H1 (cell line): ENCODE data around the gene ADAMTS17. TPM values are rescaled to one million over a fixed set of nuclear protein-coding genes. Genes with fewer than 3 reads are reported as not detected.

Experiments
- CTCF ChIA-PET: fragments of 300-600 bp; sonication (Branson Sonifier 250); formaldehyde crosslinking; loops from one replicate; lab custom pipeline; 2021; ENCODE audit not compliant: partially characterized antibody; lab: Charles Lee
- POLR2A ChIA-PET: fragments of 300-600 bp; sonication (Branson Sonifier 250); formaldehyde crosslinking; loops from one replicate; lab custom pipeline; 2021; ENCODE audit warnings: inconsistent platforms; ENCODE audit not compliant: partially characterized antibody; lab: Charles Lee
- DNase-seq, 2 experiments: peaks; one replicate each; pipeline versions ENCODE4 v3.0.0 to v3.0.0-alpha.2; 2010 to 2022; ENCODE audit warnings: low spot score in 2 of 2, low read depth in 1 of 2, mixed read lengths in 1 of 2
- FAIRE-seq: peaks from 2 replicates; lab custom pipeline; 2011; peaks lifted over from hg19 to GRCh38; lab: Jason Lieb, UNC
- H2AFZ ChIP-seq: 2 replicates; pipeline ENCODE4 v1.8.1; 2012; ENCODE audit warnings: low read length, inconsistent platforms
- H2AK5ac ChIP-seq: 2 replicates; pipeline ENCODE4 v1.6.1; 2013; ENCODE audit warnings: low read depth, low read length
- H2BK120ac ChIP-seq: replicated peaks from 2 replicates; pipeline ENCODE3; 2013; ENCODE audit warnings: low read depth, low read length, inconsistent platforms
- H2BK12ac ChIP-seq: 2 replicates; pipeline ENCODE4 v1.6.1; 2013; ENCODE audit warnings: low read depth, low read length
- H2BK15ac ChIP-seq: 2 replicates; pipeline ENCODE4 v1.6.1; 2013; ENCODE audit warnings: low read length
- H2BK20ac ChIP-seq: 2 replicates; pipeline ENCODE4 v1.6.1; 2013; ENCODE audit warnings: low read length
- H2BK5ac ChIP-seq: 2 replicates; pipeline ENCODE4 v1.6.1; 2013; ENCODE audit warnings: low read depth, low read length
- H3K14ac ChIP-seq: 2 replicates; pipeline ENCODE4 v1.6.1; 2013; ENCODE audit warnings: inconsistent platforms; ENCODE audit not compliant: insufficient read length
- H3K18ac ChIP-seq: 2 replicates; pipeline ENCODE4 v1.6.1; 2013; ENCODE audit warnings: low read length; ENCODE audit errors: extremely low read depth
- H3K23ac ChIP-seq: 2 replicates; pipeline ENCODE4 v1.6.1; 2013; ENCODE audit warnings: inconsistent platforms; ENCODE audit not compliant: insufficient read length
- H3K23me2 ChIP-seq: 2 replicates; pipeline ENCODE4 v1.6.1; 2013; ENCODE audit warnings: low read depth, low read length
- H3K27ac ChIP-seq: 2 replicates; pipeline ENCODE4 v1.6.1; 2011; ENCODE audit warnings: low read depth, low read length, inconsistent platforms
- H3K27me3 ChIP-seq, 4 experiments: replicated peaks in 1 of 4; 1 replicate in 1 of 4; 2 replicates in 3 of 4; pipeline versions ENCODE4 v1.6.1 to v1.8.1; 2011 to 2013; ENCODE audit warnings: low read length in 3 of 4, mild to moderate bottlenecking in 3 of 4, inconsistent platforms in 2 of 4, mixed read lengths in 2 of 4, moderate library complexity in 1 of 4; ENCODE audit not compliant: control insufficient read depth in 3 of 4, insufficient read depth in 3 of 4; ENCODE audit errors: extremely low read depth in 1 of 4
- H3K36me3 ChIP-seq, 4 experiments: 2 replicates each; pipeline versions ENCODE4 v1.6.1 to v1.8.1; 2011 to 2013; ENCODE audit warnings: mild to moderate bottlenecking in 4 of 4, low read length in 3 of 4, moderate library complexity in 2 of 4, control low read depth in 1 of 4, inconsistent platforms in 1 of 4; ENCODE audit not compliant: insufficient read depth in 4 of 4, control insufficient read depth in 2 of 4
- H3K4ac ChIP-seq: replicated peaks from 2 replicates; pipeline ENCODE3; 2013; ENCODE audit warnings: low read length, low read depth, mixed read lengths, inconsistent platforms; ENCODE audit not compliant: insufficient read length
- H3K4me1 ChIP-seq, 4 experiments: replicated peaks in 1 of 4; 1 replicate in 1 of 4; 2 replicates in 3 of 4; pipeline versions ENCODE4 v1.6.1 to v1.8.1; 2011 to 2013; ENCODE audit warnings: low read length in 3 of 4, inconsistent platforms in 2 of 4, mixed read lengths in 1 of 4; ENCODE audit not compliant: insufficient read depth in 4 of 4, control insufficient read depth in 3 of 4
- H3K4me2 ChIP-seq, 2 experiments: 2 replicates each; pipeline versions ENCODE4 v1.6.1 to v1.8.1; 2011 to 2013; ENCODE audit warnings: low read depth in 2 of 2, low read length in 2 of 2, control low read depth in 1 of 2, inconsistent platforms in 1 of 2, mild to moderate bottlenecking in 1 of 2; ENCODE audit not compliant: insufficient read depth in 1 of 2
- H3K4me3 ChIP-seq, 4 experiments: fragments of 200-600, 300-600 bp in 1 of 4; sonication (generic), shearing (Covaris generic), sonication (Bioruptor Twin) in 1 of 4; 2 replicates each; pipeline versions ENCODE4 v1.5.1 to v1.8.1; 2011 to 2016; ENCODE audit warnings: low read length in 4 of 4, low read depth in 3 of 4, control low read depth in 2 of 4, inconsistent platforms in 2 of 4, mild to moderate bottlenecking in 2 of 4, mixed read lengths in 1 of 4, moderate library complexity in 1 of 4; ENCODE audit not compliant: insufficient read depth in 2 of 4; ENCODE audit errors: extremely low read depth in 1 of 4
- H3K56ac ChIP-seq: replicated peaks from 2 replicates; pipeline ENCODE3; 2013; ENCODE audit warnings: low read depth, mild to moderate bottlenecking, mixed read lengths, low read length, inconsistent platforms; ENCODE audit not compliant: insufficient read length
- H3K79me1 ChIP-seq: 2 replicates; pipeline ENCODE4 v1.6.1; 2013; ENCODE audit warnings: low read depth, low read length, control low read depth
- H3K79me2 ChIP-seq, 2 experiments: 2 replicates each; pipeline versions ENCODE4 v1.6.1 to v1.8.1; 2012 to 2013; ENCODE audit warnings: low read length in 2 of 2, mild to moderate bottlenecking in 2 of 2, inconsistent platforms in 1 of 2; ENCODE audit not compliant: insufficient read depth in 2 of 2, control insufficient read depth in 1 of 2
- H3K9ac ChIP-seq, 4 experiments: replicated peaks in 1 of 4; 1 replicate in 1 of 4; 2 replicates in 3 of 4; pipeline versions ENCODE4 v1.6.1 to v1.8.1; 2011 to 2013; ENCODE audit warnings: low read depth in 3 of 4, low read length in 3 of 4, control low read depth in 2 of 4, mild to moderate bottlenecking in 2 of 4, moderate library complexity in 2 of 4, inconsistent platforms in 1 of 4; ENCODE audit errors: extremely low read depth in 1 of 4
- H3K9me3 ChIP-seq, 2 experiments: 2 replicates each; pipeline versions ENCODE4 v1.6.1 to v1.8.1; 2012 to 2013; ENCODE audit warnings: mild to moderate bottlenecking in 2 of 2, moderate library complexity in 2 of 2, control low read depth in 1 of 2, inconsistent platforms in 1 of 2, low read depth in 1 of 2, low read length in 1 of 2, mixed read lengths in 1 of 2; ENCODE audit not compliant: insufficient read depth in 2 of 2
- H4K20me1 ChIP-seq, 2 experiments: replicated peaks in 1 of 2; 2 replicates each; pipeline versions ENCODE3 to v1.8.1; 2011 to 2013; ENCODE audit warnings: inconsistent platforms in 2 of 2, low read length in 2 of 2, mild to moderate bottlenecking in 1 of 2; ENCODE audit not compliant: insufficient read depth in 2 of 2, control insufficient read depth in 1 of 2
- H4K5ac ChIP-seq: 2 replicates; pipeline ENCODE4 v1.6.1; 2013; ENCODE audit warnings: low read length, low read depth, mixed read lengths, inconsistent platforms; ENCODE audit not compliant: insufficient read length
- H4K8ac ChIP-seq: 2 replicates; pipeline ENCODE4 v1.8.0; 2013; ENCODE audit warnings: mild to moderate bottlenecking, moderate library complexity, low read length, inconsistent platforms; ENCODE audit not compliant: insufficient read depth; ENCODE audit errors: extremely low read depth
- H4K91ac ChIP-seq: replicated peaks from 2 replicates; pipeline ENCODE3; 2013; ENCODE audit warnings: low read length, mixed read lengths, inconsistent platforms; ENCODE audit not compliant: insufficient read length
- ASH2L ChIP-seq: fragments of 200-600, 300-600 bp; sonication (generic); IDR thresholded peaks from one replicate; pipeline ENCODE4 v1.7.1; 2017; ENCODE audit warnings: low read length
- SAP30 ChIP-seq: fragments of 300-600 bp; sonication (generic); IDR thresholded peaks from 2 replicates; pipeline ENCODE4 v1.7.1; 2012; ENCODE audit warnings: low read length, moderate library complexity, mild to moderate bottlenecking, inconsistent platforms; ENCODE audit not compliant: insufficient read depth, insufficient replicate concordance
- TAF7 ChIP-seq: optimal IDR thresholded peaks from 2 replicates; pipeline ENCODE3; 2011; ENCODE audit warnings: low read depth, mild to moderate bottlenecking, inconsistent platforms, low read length, moderate library complexity, borderline replicate concordance
- WGBS, 2 experiments: shearing (Covaris generic) in 1 of 2; methylation state at CpG; one replicate each; pipeline versions ENCODE4 v1.1.6 to v1.1.7; 2013 to 2015; ENCODE audit warnings: low lambda C conversion rate in 2 of 2, mixed read lengths in 2 of 2, inconsistent platforms in 1 of 2, low coverage in 1 of 2, missing lambda C conversion rate in 1 of 2; ENCODE audit not compliant: insufficient replicate concordance in 2 of 2, insufficient coverage in 1 of 2, insufficient read length in 1 of 2; ENCODE audit errors: extremely low coverage in 1 of 2, missing lambda C conversion rate in 1 of 2; 5-methylcytosine and 5-hydroxymethylcytosine counted together
- polyA plus RNA-seq, 7 experiments: library from polyadenylated mRNA; depleted of rRNA in 3 of 7; stranded (reverse) in 5 of 7; unstranded in 2 of 7; fragments of >200 nt in 5 of 7; fragments of 200-250 nt in 2 of 7; gene quantifications; 1 replicate in 5 of 7; 2 replicates in 1 of 7; 4 replicates in 1 of 7; pipeline versions ENCODE4 v1.2.1 to v1.2.3, GENCODE V29; 2011 to 2013; ENCODE audit warnings: missing spikeins in 2 of 7, mixed read lengths in 2 of 7
- total RNA-seq: library from RNA; stranded (reverse); fragmentation: NEBNext Ultra II Directional; extraction: Animal tissue kit (Norgen Biotek cat#: 25700); gene quantifications from 2 replicates; pipeline ENCODE4 v1.2.1, GENCODE V29; 2021
- TF ChIP-seq, protein P1 (sequence below): IDR thresholded peaks from 2 replicates; pipeline ENCODE4 v1.6.1; 2012; ENCODE audit warnings: inconsistent platforms

Gene ADAMTS17
- total and polyA plus RNA-seq, 2 of the 8 experiments (the other 6 are each of a cell fraction or from before 2014, with no cell fraction given), result 0.51 to 1.7 TPM

DNA sequence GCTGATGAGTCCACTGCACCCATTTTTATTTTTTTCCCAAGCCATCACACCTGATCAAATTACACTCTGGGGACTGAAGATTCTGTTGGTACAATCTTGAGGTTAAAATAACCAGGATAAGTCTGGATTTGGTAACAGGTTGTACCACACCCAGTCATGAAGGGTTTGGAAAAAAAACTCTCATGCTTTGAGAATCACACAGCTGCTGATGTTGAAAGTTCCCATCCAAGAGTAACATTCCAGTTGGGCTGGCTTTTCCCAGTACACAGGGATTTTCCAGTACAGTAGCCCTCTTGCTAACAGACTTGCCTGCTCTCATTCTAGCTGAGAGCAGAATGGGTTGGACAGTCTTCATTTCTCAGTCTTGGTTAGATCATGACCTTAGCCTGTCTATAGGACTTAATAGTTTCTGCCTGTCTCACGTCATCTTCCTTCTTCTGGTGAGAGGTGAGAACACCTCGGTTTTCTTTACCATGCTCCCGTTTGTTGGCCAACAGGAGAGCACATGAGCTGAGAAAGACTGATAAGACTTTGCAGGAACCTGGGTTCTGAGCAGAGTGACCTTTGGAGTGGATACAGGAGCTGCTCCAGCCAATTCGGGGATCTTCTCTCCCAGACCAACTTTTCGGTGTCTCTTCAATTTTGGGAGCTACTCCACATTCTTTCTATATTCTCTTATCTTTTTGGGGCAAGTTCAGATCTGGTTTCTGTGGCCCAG lies 308.5 kb downstream of the ADAMTS17 start:
- DNase-seq, result no peak
- Histone ChIP-seq H3K4ac (no peak overlapping the region), H3K4me1 (no peaks in the 10 kb centered on the region), H3K9me3 (no peaks in the 10 kb centered on the region), H4K91ac (no peak overlapping the region), H4K20me1 (no peaks in the 10 kb centered on the region), H4K8ac (no peak overlapping the region), H2BK20ac (no peak overlapping the region), H3K56ac (no peak overlapping the region), H2BK120ac (no peak overlapping the region), H2BK15ac (no peak overlapping the region), H3K36me3 (no peaks in the 10 kb centered on the region), H4K5ac (no peak overlapping the region), H3K79me2 (no peaks in the 10 kb centered on the region), H3K14ac (no peak overlapping the region), H3K23me2 (no peaks in the 10 kb centered on the region), H3K79me1 (no peaks in the 10 kb centered on the region), H3K23ac (no peak overlapping the region), H3K27ac (no peak overlapping the region), H3K4me3 (no peak overlapping the region), H3K9ac (no peak overlapping the region), H3K18ac (no peak overlapping the region), H3K4me2 (no peak overlapping the region), H3K27me3 (no peaks in the 10 kb centered on the region), H2AK5ac (no peak overlapping the region), H2BK5ac (no peak overlapping the region), H2AFZ (no peak overlapping the region), H2BK12ac (no peak overlapping the region)
- WGBS, 2 experiments, result 83% methylated on average over 5 of the region's 5 CpGs; no CpG with 5 or more reads in 1 of the 2 experiments
- ChIA-PET CTCF (interaction anchor here (0.9 to 1.6 kb wide), 8 partner anchors 15 to 250 kb away, joined by 3 to 6 read pairs (median 3); no protein-coding TSS in a partner anchor), POLR2A (no interaction called here)
- TF ChIP-seq TAF7 (no peak), ASH2L (no peak), SAP30 (no peak)
- TF ChIP-seq, protein P1, sequence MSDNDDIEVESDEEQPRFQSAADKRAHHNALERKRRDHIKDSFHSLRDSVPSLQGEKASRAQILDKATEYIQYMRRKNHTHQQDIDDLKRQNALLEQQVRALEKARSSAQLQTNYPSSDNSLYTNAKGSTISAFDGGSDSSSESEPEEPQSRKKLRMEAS, result no peak
- no peak for FAIRE-seq
